Activated gamma-delta T cell treated with Interleukin-2 at 50 U/mL for 16 hours (primary cell): ENCODE data around the gene THRB.

ENCODE experiments used
- DNase-seq: peaks from one replicate; pipeline ENCODE4 v3.0.0-alpha.2; 2020

THRB gene

GRCh38 chr3:24202071-24202470, 292.6 kb downstream of the THRB start:
- no peak for DNase-seq

GRCh38 chr3:24201301-24201700, 293.3 kb downstream of the THRB start:
- DNase-seq = no peak

- no peak for DNase-seq
Measured at GRCh38 chr3:24199775-24200247, 294.8 kb downstream of the THRB start.

- no peak for DNase-seq
Measured at GRCh38 chr3:24199300-24199699, 295.4 kb downstream of the THRB start.

- no peak for DNase-seq
Measured at GRCh38 chr3:24198728-24199127, 295.9 kb downstream of the THRB start.

GRCh38 chr3:24197809-24198208, 296.8 kb downstream of the THRB start:
- no peak for DNase-seq

GRCh38 chr3:24196526-24196925, 298.1 kb downstream of the THRB start:
- DNase-seq = no peak

GRCh38 chr3:24195504-24196230, 299.0 kb downstream of the THRB start:
- DNase-seq = no peak

- DNase-seq = no peak
Measured at GRCh38 chr3:24192469-24193056, 302.1 kb downstream of the THRB start.

- no peak for DNase-seq
Measured at GRCh38 chr3:24191801-24192403, 302.7 kb downstream of the THRB start.

- no peak for DNase-seq
Measured at GRCh38 chr3:24190256-24190655, 304.4 kb downstream of the THRB start.

- DNase-seq = no peak
Measured at GRCh38 chr3:24185738-24186384, 308.8 kb downstream of the THRB start.

- no peak for DNase-seq
Measured at GRCh38 chr3:24184528-24185176, 310.0 kb downstream of the THRB start.

GRCh38 chr3:24182756-24183155, 311.9 kb downstream of the THRB start:
- no peak for DNase-seq

GRCh38 chr3:24181256-24181655, 313.4 kb downstream of the THRB start:
- no peak for DNase-seq

GRCh38 chr3:24180616-24181015, 314.0 kb downstream of the THRB start:
- DNase-seq = no peak

GRCh38 chr3:24177201-24177600, 317.4 kb downstream of the THRB start:
- no peak for DNase-seq

- no peak for DNase-seq
Measured at GRCh38 chr3:24174614-24175013, 320.0 kb downstream of the THRB start.

GRCh38 chr3:24168977-24169376, 325.7 kb downstream of the THRB start:
- DNase-seq = no peak

GRCh38 chr3:24167429-24167828, 327.2 kb downstream of the THRB start:
- no peak for DNase-seq

GRCh38 chr3:24166515-24166914, 328.1 kb downstream of the THRB start:
- no peak for DNase-seq

GRCh38 chr3:24165603-24165982, 329.1 kb downstream of the THRB start:
- no peak for DNase-seq

GRCh38 chr3:24164967-24165602, 329.6 kb downstream of the THRB start:
- DNase-seq = no peak
